ENCODE measurements around the gene MT1B. TPM values are rescaled to one million over a fixed set of nuclear protein-coding genes. Genes with fewer than 3 reads are reported as not detected.
"Not testable (repeated sequence)": the region's sequence is repeated elsewhere in the genome, so short reads cannot be mapped to it uniquely, and the experiment has no call there.

The MT1B gene
- polyA plus RNA-seq, 1 experiment = not detected

GRCh38 chr16:56664506-56664905 is 12.8 kb downstream of the MT1B start:
- ChIA-PET CTCF (no interaction called here), POLR2A (no interaction called here)
- H3K9me3 ChIP-seq (ENCODE audit: control insufficient read depth, insufficient read depth, low read length) = no peaks in the 10 kb centered on the region; the same call in 1 of the 2 replicates
- DNase-seq (ENCODE audit: low read depth, low spot score) = no peak
- peaks cover 81% of the 10 kb centered on the region for H3K27me3 ChIP-seq (ENCODE audit: control insufficient read depth, insufficient read depth, low read length)
- TF ChIP-seq, protein P1, sequence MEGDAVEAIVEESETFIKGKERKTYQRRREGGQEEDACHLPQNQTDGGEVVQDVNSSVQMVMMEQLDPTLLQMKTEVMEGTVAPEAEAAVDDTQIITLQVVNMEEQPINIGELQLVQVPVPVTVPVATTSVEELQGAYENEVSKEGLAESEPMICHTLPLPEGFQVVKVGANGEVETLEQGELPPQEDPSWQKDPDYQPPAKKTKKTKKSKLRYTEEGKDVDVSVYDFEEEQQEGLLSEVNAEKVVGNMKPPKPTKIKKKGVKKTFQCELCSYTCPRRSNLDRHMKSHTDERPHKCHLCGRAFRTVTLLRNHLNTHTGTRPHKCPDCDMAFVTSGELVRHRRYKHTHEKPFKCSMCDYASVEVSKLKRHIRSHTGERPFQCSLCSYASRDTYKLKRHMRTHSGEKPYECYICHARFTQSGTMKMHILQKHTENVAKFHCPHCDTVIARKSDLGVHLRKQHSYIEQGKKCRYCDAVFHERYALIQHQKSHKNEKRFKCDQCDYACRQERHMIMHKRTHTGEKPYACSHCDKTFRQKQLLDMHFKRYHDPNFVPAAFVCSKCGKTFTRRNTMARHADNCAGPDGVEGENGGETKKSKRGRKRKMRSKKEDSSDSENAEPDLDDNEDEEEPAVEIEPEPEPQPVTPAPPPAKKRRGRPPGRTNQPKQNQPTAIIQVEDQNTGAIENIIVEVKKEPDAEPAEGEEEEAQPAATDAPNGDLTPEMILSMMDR (IDR thresholded peaks at IDR 0.05; ENCODE audit: low read depth, low read length) = no peak
- no peak overlapping the region for H3K4me3 ChIP-seq (ENCODE audit: low read depth, low read length)
- H3K27ac ChIP-seq (ENCODE audit: low read depth, low read length) = no peak overlapping the region

GRCh38 chr16:56665286-56666261 is 13.9 kb downstream of the MT1B start:
- CTCF ChIA-PET; H3K4me3 ChIP-seq (ENCODE audit: low read depth, low read length); POLR2A ChIA-PET; H3K9me3 ChIP-seq (ENCODE audit: control insufficient read depth, insufficient read depth, low read length); DNase-seq (ENCODE audit: low read depth, low spot score); H3K27ac ChIP-seq (ENCODE audit: low read depth, low read length): not testable (repeated sequence)
- H3K27me3 ChIP-seq (ENCODE audit: control insufficient read depth, insufficient read depth, low read length) = peaks cover 81% of the 10 kb centered on the region

DNA sequence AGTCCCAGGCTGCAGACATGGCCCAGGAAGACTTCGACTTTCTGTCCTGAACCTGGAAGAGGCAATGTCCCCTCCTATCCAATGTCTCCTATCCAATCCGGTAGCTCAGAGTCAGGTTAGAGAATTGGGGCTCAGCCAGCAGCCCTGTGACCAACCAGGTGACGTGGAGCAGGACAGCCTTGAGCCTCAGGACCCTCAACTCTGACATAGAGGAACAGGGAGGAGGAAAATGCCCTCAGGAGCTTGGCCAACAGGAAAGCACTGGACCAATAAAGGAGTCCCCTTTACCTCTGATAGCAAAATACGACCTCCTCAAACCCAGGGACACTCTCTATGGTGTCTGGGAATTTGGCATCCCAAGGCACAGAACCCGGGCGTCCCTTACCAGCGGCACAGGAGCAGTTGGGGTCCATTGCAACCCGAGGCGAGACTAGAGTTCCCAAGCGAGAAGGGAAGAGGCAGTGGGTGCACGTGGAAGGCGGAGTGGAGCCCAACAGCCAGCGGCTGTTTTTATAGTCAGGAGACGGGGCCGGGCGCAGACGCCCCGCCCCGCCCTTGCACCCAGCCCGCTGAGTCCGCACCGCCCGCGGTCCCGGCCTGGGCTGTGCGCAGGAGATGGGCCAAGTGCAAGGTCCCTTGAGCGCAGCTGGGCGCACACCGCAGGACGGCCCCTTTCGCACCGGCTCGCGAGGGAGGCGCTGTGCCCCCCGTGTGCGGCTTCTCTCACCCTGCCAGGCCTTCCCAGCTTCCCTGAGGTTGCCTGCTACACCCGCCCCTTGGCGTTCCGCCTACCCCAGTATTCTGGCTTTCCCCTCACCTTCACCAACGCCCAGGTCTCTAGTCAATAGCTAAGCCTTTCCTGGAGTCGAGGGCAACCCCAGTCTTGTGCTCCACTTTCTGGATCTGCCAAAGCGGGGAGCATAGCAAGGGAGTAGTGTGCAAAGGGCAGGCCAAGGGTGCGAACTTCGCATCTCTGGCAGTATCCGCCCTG is 16.2 kb downstream of the MT1B start, which contains the start of gene MT1G:
Gene MT1G (minus strand): TSS at position 485 of the 991 bp plus-strand sequence. CDS start 72 bp downstream, at position 413.
- Histone ChIP-seq H3K9me3 (ENCODE audit: control insufficient read depth, insufficient read depth, low read length) (no peaks in the 10 kb centered on the region; the same call in 1 of the 2 replicates), H3K27me3 (ENCODE audit: control insufficient read depth, insufficient read depth, low read length) (peaks cover 73% of the 10 kb centered on the region), H3K27ac (ENCODE audit: low read depth, low read length) (no peak within 1 kb of the TSS), H3K4me3 (ENCODE audit: low read depth, low read length) (no peak within 1 kb of the TSS; the same call in 1 of the 2 replicates)
- POLR2A ChIA-PET = interaction anchor here (1.8 kb wide), 1 partner anchor 42 kb away, joined by 6 read pairs; the partner anchor contains the start of gene MT1E
- no peak for DNase-seq (ENCODE audit: low read depth, low spot score)
- CTCF ChIA-PET = interaction anchor here (0.9 kb wide), 1 partner anchor 154 kb away, joined by 3 read pairs; no protein-coding TSS in a partner anchor
- TF ChIP-seq, protein P1 (IDR thresholded peaks at IDR 0.05; ENCODE audit: low read depth, low read length) = no peak

DNA sequence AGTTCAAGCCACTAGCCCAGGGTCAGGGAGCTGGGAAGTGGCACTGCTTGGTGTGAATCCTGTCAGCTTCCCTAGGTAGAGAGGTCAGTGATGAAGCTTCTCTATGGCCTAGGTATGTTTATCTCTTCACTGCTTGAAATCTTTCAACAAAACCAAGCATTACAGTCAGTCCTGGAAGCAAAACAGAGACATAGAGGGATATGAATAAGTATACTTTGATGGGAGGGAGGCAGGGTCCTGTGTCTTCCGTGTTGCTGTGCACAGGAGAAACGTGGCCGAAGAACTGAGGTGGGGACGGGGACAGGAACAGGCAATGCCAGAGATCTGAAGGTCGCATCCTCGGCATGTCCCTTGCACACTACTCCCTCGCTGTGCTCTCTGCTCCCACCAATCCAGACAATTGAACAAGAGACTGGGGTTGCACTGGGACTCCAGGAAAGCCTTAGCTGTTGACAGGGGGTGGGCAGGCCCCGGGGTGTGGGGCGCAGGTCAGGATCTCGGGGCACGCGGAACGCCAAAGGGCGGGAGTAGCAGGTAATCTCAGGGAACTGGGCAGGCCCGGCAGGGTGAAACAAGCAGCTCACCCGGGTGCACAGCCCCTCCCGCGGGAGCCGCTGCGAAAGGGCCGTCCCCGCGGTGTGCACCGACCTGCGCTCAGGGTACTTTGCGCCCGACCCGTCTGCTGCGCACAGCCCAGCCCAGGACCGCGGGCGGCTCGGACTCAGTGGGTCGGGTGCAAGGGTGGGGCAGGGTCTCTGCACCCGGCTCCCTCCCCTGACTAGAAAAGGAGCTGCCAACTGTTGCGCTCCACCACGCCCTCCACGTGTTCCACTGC is 17.5 kb downstream of the MT1B start, which contains the start of gene MT1H:
Gene MT1H (plus strand): TSS at position 810 of the 835 bp plus-strand sequence. CDS start 71 bp downstream, outside the sequence.
- DNase-seq (ENCODE audit: low read depth, low spot score) = no peak
- CTCF ChIA-PET = no interaction called here
- POLR2A ChIA-PET = interaction anchor here (1.8 kb wide), 1 partner anchor 44 kb away, joined by 6 read pairs; the partner anchor contains the start of gene MT1E
- no peak within 1 kb of the TSS for H3K27ac ChIP-seq (ENCODE audit: low read depth, low read length)
- peaks cover 65% of the 10 kb centered on the region for H3K27me3 ChIP-seq (ENCODE audit: control insufficient read depth, insufficient read depth, low read length)
- TF ChIP-seq, protein P1 (IDR thresholded peaks at IDR 0.05; ENCODE audit: low read depth, low read length) = no peak
- no peak within 1 kb of the TSS for H3K4me3 ChIP-seq (ENCODE audit: low read depth, low read length)
- H3K9me3 ChIP-seq (ENCODE audit: control insufficient read depth, insufficient read depth, low read length) = no peaks in the 10 kb centered on the region; the same call in 1 of the 2 replicates
